COLO668 (cell line): ENCODE data around the gene PCSK5.
"Not testable (repeated sequence)": the region's sequence is repeated elsewhere in the genome, so short reads cannot be mapped to it uniquely, and the experiment has no call there.

ENCODE experiments used
- DNase-seq: peaks from one replicate; lab custom pipeline; 2025; ENCODE audit not compliant: unreplicated experiment; lab: John Stamatoyannopoulos, UW

PCSK5 gene

GRCh38 chr9:76341616-76342015 is 451.1 kb downstream of the PCSK5 start:
- no peak for DNase-seq

- DNase-seq: no peak
Observed at GRCh38 chr9:76342201-76342600, 451.7 kb downstream of the PCSK5 start.

GRCh38 chr9:76342858-76343257 is 452.4 kb downstream of the PCSK5 start:
- DNase-seq: no peak

- no peak for DNase-seq
Observed at GRCh38 chr9:76349865-76350264, 459.4 kb downstream of the PCSK5 start.

GRCh38 chr9:76351006-76351405 is 460.5 kb downstream of the PCSK5 start:
- DNase-seq: no peak

GRCh38 chr9:76352026-76352620 is 461.6 kb downstream of the PCSK5 start:
- no peak for DNase-seq

GRCh38 chr9:76353280-76353679 is 462.8 kb downstream of the PCSK5 start:
- DNase-seq: no peak

GRCh38 chr9:76354221-76354620 is 463.7 kb downstream of the PCSK5 start:
- DNase-seq: no peak

GRCh38 chr9:76355886-76356285 is 465.4 kb downstream of the PCSK5 start:
- no peak for DNase-seq

- DNase-seq: no peak
Observed at GRCh38 chr9:76357555-76357954, 467.1 kb downstream of the PCSK5 start.

- no peak for DNase-seq
Observed at GRCh38 chr9:76358628-76359280, 468.3 kb downstream of the PCSK5 start.

- DNase-seq: no peak
Observed at GRCh38 chr9:76359365-76359764, 468.9 kb downstream of the PCSK5 start.

GRCh38 chr9:76359766-76360165 is 469.3 kb downstream of the PCSK5 start:
- no peak for DNase-seq

- not testable (repeated sequence) for DNase-seq
Observed at GRCh38 chr9:76362332-76363031, 472.0 kb downstream of the PCSK5 start.

- no peak for DNase-seq
Observed at GRCh38 chr9:76363032-76363395, 472.5 kb downstream of the PCSK5 start.

GRCh38 chr9:76365028-76365427 is 474.6 kb downstream of the PCSK5 start:
- DNase-seq: no peak

GRCh38 chr9:76366275-76366674 is 475.8 kb downstream of the PCSK5 start:
- peak; percentile 44 for DNase-seq

GRCh38 chr9:76369583-76369982 is 479.1 kb downstream of the PCSK5 start:
- DNase-seq: peak; percentile 88

GRCh38 chr9:76370396-76371023 is 480.0 kb downstream of the PCSK5 start:
- DNase-seq: no peak

GRCh38 chr9:76371901-76372300 is 481.4 kb downstream of the PCSK5 start:
- no peak for DNase-seq

GRCh38 chr9:76372336-76372735 is 481.9 kb downstream of the PCSK5 start:
- no peak for DNase-seq
